ENCODE results near the gene KIAA1671. TPM values are rescaled to one million over a fixed set of nuclear protein-coding genes. Genes with fewer than 3 reads are reported as not detected.

The KIAA1671 gene
- total and polyA plus RNA-seq, 2 of the 13 experiments (the other 11 are each of a cell fraction or from before 2014, with no cell fraction given), result 13.5 to 13.6 TPM

GRCh38 chr22:24954114-24954463 lies 1.6 kb downstream of the KIAA1671 start (continued):
- TF ChIP-seq PATZ1 (CRISPR knock-in tag; IDR thresholded peaks at IDR 0.05) (peak; percentile 23; the same call in 1 of the 2 replicates), ZBTB20 (CRISPR knock-in tag; IDR thresholded peaks at IDR 0.05; ENCODE audit: borderline replicate concordance, low read depth) (no peak), CCDC6 (CRISPR knock-in tag; IDR thresholded peaks at IDR 0.05) (no peak), GFI1 (CRISPR knock-in tag; IDR thresholded peaks at IDR 0.05; ENCODE audit: borderline replicate concordance) (peak; percentile 74), MIXL1 (CRISPR knock-in tag; IDR thresholded peaks at IDR 0.05) (0 out of 2 replicates have a peak, but pooled peaks have one; percentile 8), SAP130 (CRISPR knock-in tag; IDR thresholded peaks at IDR 0.05; ENCODE audit: low read depth) (peak; percentile 8; the same call in 1 of the 2 replicates), ELF1 (CRISPR knock-in tag; IDR thresholded peaks at IDR 0.05) (no peak), ZBTB8A (CRISPR knock-in tag; IDR thresholded peaks at IDR 0.05; ENCODE audit: borderline replicate concordance, low read depth) (no peak), SOX13 (IDR thresholded peaks at IDR 0.05) (no peak), SOX13 (CRISPR knock-in tag; conservative IDR thresholded peaks at IDR 0.05 in 1 of 2, IDR thresholded peaks at IDR 0.05 in 1 of 2) (peak in 1 of 2 experiments; percentile 12; a peak in 1 of 4 replicates)

DNA sequence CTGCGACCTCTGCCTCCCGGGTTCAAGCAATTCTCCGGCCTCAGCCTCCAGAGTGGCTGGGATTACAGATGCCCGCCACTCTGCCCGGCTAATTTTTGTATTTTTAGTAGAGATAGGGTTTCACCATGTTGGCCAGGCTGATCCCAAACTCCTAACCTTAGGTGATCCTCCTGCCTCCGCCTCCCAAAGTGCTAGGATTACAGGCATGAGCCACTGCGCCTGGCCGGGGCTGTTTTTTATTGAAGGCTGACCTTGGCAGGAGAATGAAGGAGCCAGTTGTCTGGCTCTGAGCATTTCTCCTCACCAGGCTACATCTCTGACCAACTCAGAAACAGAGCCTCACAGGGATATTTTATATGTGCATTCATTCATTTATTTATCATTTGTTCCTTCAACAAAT lies 2.3 kb downstream of the KIAA1671 start:
- POLR2A ChIA-PET, result interaction anchor here (1.3 kb wide), 1 partner anchor 11 kb away, joined by 9 read pairs; no protein-coding TSS in a partner anchor
- no peak overlapping the region for H3K4me3 ChIP-seq (replicated peaks in 1 of 3; ENCODE audit: insufficient read depth in 1 of 3, low read depth in 2 of 3, low read length in 3 of 3)
- ATAC-seq (no peak), FAIRE-seq (no peak), DNase-seq (ENCODE audit: low spot score) (no peak)
- H3K4me2 ChIP-seq (ENCODE audit: low read depth, low read length), result peak overlapping the region; percentile 84
- WGBS (ENCODE audit: low lambda C conversion rate), result 84% methylated on average over 8 of the region's 8 CpGs
- H3K27ac ChIP-seq (ENCODE audit: extremely low read length, insufficient read depth, low read length), result no peak overlapping the region
- in situ Hi-C loops (cut with HindIII; ENCODE audit: extremely low pct_ligation_motif_present, low pct_unique_long_range_greater_than_20kb), result loop anchor here (5.0 kb wide), 1 partner anchor 72 kb away; no protein-coding TSS in a partner anchor
- no TSS peak for BruUV-seq (replicated peaks)
- H3K9ac ChIP-seq (ENCODE audit: insufficient read depth, low read depth, low read length), result no peak overlapping the region
- no peak overlapping the region for H2AFZ ChIP-seq (ENCODE audit: low read length)
- no peaks in the 10 kb centered on the region for H4K20me1 ChIP-seq (ENCODE audit: insufficient read depth, low read length)
- CTCF ChIA-PET (ENCODE audit: low intra/inter-chr PET ratio, low total read pairs), result no interaction called here
- no peaks in the 10 kb centered on the region for H3K9me3 ChIP-seq (ENCODE audit: low read length)
- intact Hi-C loops (cut with micrococcal nuclease; ENCODE audit: unreplicated experiment), result loop anchor here (5.0 kb wide), 1 partner anchor 72 kb away; no protein-coding TSS in a partner anchor
- no peaks in the 10 kb centered on the region for H3K36me3 ChIP-seq (replicated peaks in 1 of 2; ENCODE audit: control insufficient read depth in 1 of 2, insufficient read depth in 2 of 2, low read length in 2 of 2)
- H3K4me1 ChIP-seq (ENCODE audit: insufficient read depth, low read length), result peaks cover 41% of the 10 kb centered on the region
- no peaks in the 10 kb centered on the region for H3K27me3 ChIP-seq (ENCODE audit: control insufficient read depth in 1 of 2, insufficient read depth in 2 of 2, low read length in 2 of 2)
- peaks cover 38% of the 10 kb centered on the region for H3K79me2 ChIP-seq (ENCODE audit: insufficient read depth, low read length)
- TF ChIP-seq SMYD3 (CRISPR knock-in tag; IDR thresholded peaks at IDR 0.05), result no peak
- no peak for TF ChIP-seq XRCC5 (optimal IDR thresholded peaks at IDR 0.05; ENCODE audit: low read length)
- TF ChIP-seq, protein P1, sequence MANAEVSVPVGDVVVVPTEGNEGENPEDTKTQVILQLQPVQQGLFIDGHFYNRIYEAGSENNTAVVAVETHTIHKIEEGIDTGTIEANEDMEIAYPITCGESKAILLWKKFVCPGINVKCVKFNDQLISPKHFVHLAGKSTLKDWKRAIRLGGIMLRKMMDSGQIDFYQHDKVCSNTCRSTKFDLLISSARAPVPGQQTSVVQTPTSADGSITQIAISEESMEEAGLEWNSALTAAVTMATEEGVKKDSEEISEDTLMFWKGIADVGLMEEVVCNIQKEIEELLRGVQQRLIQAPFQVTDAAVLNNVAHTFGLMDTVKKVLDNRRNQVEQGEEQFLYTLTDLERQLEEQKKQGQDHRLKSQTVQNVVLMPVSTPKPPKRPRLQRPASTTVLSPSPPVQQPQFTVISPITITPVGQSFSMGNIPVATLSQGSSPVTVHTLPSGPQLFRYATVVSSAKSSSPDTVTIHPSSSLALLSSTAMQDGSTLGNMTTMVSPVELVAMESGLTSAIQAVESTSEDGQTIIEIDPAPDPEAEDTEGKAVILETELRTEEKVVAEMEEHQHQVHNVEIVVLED (CRISPR knock-in tag; IDR thresholded peaks at IDR 0.05; ENCODE audit: borderline replicate concordance), result no peak
- no peak for TF ChIP-seq ZNF224 (CRISPR knock-in tag; IDR thresholded peaks at IDR 0.05)
- no peak for TF ChIP-seq PATZ1 (CRISPR knock-in tag; IDR thresholded peaks at IDR 0.05)
- no peak for TF ChIP-seq KAT7 (CRISPR knock-in tag; IDR thresholded peaks at IDR 0.05; ENCODE audit: borderline replicate concordance)
- TF ChIP-seq ZFAT (CRISPR knock-in tag; conservative IDR thresholded peaks at IDR 0.05), result no peak
- TF ChIP-seq ZNF615 (CRISPR knock-in tag; IDR thresholded peaks at IDR 0.05; ENCODE audit: borderline replicate concordance), result no peak
- TF ChIP-seq, protein P2, sequence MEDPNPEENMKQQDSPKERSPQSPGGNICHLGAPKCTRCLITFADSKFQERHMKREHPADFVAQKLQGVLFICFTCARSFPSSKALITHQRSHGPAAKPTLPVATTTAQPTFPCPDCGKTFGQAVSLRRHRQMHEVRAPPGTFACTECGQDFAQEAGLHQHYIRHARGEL (CRISPR knock-in tag; IDR thresholded peaks at IDR 0.05), result no peak
